GM18519 (cell line): ENCODE results near the gene GGA3.
"Not testable (repeated sequence)": the region's sequence is repeated elsewhere in the genome, so short reads cannot be mapped to it uniquely, and the experiment has no call there.

Experiments used
- ATAC-seq: cut with Tn5 transposase; IDR thresholded peaks from one replicate; pipeline ENCODE4 v1.9.1; 2021; ENCODE audit warnings: mild to moderate bottlenecking, moderate library complexity; ENCODE audit not compliant: unreplicated experiment, low FRiP score

GGA3 gene

DNA sequence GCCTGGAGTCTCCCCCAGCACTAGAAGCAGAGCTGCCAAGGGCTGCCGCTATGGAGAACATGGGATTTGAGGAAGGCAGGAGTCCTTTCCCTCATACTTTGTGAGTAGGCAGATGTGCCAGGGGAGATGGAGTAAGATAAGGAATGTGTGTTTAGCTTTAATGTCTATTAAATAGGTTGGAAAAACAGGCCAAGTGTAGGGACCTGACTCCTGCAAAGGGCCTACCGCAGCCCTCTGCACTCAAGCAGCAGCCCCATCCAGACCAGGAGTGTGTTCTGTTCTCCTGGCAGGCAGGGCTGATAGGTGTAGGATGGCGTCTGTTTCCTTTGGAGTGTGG, 11.4 kb upstream of the GGA3 start:
- ATAC-seq = no peak

DNA sequence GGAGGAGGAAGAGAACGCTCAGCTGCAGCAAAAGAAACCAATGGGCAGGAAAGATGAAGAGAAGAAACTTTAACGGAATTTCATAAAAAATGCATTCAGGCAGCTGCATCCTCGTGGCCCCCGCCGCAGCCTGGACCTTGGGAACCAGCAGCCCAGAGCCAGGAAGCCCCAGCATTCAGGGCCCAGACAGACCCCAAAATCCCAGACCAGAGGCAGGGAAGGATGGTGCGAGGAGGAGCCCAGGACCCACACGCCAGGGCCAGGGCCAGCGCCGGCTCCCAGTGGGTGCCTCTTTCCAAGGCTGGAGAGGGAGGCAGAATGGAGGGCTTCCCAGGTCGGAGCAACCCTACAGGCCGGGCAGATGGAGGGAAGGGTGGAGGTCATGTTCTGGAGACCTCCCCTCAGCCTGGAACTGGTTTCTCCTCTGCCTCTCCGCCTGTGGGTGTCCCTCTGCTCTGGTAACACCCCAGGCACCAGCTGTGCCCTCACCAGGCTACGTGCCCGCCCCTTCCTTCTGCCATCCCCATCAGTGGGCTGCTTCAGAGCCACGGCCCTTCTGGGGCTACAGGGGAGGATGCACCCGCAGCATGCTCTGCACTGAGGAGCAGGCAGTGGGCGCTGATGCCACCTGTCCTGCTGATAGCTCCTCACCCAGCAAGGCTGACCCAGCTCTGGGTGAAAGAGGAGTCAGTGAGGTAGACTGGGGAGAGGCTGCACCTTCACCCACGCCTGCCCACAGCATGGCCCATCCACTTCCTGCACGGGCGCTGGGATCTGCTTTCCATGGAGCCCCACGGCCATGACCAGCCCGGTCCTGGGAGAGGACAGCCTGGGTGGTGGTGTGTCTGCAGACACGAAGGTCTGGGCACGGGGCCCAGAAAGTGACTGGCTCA, 10.8 kb upstream of the GGA3 start:
- ATAC-seq = no peak

DNA sequence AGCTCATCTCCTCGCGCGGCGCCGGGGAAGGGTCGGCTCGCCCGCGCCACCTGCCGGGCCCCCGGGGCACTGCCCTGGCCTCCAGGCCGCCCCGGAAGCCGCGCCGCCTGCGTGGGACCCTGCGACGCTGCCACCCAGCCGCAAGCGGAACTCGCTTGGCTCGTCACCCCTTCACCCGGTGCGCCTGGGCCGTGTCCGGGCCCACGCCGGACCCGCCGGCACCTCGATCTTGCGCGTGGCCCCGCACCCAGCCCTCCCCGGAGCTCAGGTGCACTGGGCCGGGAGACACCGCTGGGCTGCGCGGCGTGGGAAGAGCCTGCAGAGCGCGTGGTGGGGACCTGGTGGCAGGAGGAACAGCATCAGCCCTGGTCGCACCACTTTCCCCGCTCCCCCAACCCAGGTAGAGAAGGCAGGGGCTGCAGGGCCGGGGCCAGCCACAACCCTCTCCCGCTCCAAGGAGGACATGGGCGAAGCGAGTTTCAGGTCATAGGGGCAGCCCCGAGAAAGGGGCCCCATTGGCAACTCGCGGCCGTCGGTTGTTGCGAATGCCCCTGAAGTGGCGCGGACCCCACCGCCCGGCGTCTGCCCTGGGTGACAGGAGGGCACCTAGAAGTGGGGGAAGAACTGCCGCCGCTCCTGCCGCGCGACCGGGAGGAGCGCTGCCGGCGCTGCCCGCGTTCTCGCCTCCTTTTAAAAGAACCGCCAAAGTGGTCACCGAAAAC, 10.0 kb upstream of the GGA3 start:
- ATAC-seq = peak; percentile 45

DNA sequence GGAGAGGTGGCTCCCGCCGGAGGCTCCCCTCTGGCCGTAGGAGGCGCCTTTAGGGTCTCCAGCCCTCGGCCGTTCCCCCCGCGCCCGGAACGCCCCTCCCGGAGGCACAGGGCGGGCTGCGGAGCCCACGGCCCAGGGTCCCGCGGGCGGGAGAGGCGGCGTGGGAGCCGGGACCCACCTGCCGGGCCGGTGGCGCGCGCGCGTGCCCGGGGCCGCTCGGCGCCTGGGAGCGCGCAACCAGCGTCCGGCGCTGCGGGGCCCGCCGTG, 9.5 kb upstream of the GGA3 start, which contains the start of gene MIF4GD:
Gene MIF4GD, minus strand, starts transcription at position 266 of the 267 bp plus-strand sequence. CDS start 1,036 bp downstream, outside the sequence.
- no peak for ATAC-seq

DNA sequence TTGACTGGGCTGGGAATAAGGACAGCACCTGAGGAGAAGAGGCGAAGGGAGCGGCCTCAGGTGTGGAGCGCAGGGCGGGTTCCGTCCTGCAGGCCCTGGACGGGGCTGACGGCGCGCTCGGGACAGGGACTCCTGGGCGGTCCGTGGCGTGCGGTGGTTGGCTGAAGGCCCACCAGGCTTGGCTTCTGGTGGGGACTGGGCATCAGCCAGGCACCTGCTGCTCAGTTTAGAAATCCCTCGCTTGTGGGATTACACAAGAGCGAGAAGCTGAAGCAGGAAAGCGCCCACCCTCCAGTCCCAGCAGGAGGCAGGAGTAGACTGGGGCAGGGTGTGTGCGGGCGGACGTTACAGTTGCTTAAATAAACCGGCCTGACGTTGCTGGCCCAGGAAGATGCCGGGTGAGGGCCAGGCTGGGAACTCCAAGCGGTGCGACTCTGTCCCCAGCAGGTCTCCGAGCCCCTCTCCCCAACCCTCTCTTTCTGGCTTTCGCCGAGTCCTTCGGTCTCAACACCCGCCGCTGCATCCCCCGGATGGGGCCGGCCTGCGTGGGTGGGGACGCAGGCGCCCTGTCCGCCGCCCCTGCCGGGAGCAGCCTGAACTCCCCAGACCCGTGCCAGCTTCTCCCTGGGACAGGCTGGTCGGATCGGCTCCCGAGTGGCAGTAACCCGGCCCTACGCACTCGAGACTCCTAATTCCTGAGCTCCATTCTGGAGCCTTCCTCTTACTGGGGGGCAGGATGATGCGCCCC, 9.0 kb upstream of the GGA3 start:
- no peak for ATAC-seq

DNA sequence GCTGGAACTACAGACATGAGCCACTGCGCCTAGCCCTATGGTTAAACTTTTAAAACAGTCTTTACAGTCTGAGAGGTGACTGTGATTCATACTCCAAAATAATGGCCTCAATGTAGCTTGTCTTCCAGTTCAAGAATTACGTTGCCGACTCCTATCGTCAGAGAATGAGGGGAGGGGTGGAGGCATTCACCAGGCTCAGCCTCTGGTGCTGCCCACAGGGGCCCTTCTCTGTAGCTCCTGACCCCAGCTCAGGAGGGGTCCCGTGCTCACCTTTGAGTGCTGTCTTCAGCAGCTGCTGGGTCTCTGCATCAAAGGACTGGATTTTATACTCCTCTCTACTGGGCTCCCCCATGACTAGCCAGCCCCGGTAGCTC, 8.4 kb upstream of the GGA3 start:
- no peak for ATAC-seq

DNA sequence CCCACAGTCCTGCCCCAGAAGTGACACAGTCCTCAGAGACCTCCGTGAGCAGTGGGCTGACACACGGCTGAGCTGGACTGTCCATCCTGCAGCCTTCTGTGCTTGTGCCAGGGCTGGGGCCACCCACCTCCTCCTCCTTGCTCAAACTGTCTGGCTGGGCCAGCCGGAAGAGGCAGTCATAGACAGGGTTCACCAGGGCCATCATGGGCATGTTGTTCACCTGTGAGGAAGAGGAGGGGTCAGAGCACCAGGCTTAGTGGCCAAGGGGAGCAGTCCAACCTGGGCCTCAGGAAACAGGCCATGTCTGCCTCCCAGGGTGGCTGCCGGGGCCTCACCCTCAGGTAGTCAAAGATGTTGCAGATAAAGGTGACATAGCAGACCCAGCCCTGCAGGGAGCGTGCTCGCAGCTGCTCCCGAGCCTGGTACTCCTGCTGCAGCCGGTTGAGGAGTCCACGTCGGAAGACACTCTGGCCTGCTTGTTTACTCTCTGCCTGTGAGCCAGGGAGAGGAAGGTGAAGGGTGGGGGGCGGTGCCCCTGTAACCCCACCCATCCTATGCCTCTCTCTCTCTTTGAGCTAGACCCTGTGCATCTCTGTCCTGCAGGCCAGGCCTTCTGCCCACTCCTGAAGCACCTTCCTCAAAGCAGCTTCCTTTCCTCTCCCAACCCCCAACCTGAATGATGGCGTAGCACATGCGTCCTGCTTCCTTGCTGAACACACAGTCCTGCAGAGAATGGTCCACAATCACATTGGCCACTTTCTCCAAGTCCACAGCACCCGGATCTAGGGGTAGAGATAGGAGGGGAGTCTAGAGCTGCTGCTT, 6.2 kb upstream of the GGA3 start:
- ATAC-seq = no peak

DNA sequence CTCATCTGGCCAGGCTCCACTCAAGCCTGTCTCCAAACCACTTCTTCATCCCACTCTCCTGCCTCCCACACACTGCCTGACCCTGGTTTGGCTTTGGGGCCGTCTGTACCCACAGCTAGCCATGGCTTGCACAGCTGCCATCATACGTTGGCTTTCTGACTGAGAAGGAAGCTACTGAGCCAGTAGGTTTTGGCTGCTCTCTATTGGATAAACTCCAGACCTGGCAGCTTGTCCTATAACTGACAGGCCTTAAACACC, 5.7 kb upstream of the GGA3 start:
- no peak for ATAC-seq

DNA sequence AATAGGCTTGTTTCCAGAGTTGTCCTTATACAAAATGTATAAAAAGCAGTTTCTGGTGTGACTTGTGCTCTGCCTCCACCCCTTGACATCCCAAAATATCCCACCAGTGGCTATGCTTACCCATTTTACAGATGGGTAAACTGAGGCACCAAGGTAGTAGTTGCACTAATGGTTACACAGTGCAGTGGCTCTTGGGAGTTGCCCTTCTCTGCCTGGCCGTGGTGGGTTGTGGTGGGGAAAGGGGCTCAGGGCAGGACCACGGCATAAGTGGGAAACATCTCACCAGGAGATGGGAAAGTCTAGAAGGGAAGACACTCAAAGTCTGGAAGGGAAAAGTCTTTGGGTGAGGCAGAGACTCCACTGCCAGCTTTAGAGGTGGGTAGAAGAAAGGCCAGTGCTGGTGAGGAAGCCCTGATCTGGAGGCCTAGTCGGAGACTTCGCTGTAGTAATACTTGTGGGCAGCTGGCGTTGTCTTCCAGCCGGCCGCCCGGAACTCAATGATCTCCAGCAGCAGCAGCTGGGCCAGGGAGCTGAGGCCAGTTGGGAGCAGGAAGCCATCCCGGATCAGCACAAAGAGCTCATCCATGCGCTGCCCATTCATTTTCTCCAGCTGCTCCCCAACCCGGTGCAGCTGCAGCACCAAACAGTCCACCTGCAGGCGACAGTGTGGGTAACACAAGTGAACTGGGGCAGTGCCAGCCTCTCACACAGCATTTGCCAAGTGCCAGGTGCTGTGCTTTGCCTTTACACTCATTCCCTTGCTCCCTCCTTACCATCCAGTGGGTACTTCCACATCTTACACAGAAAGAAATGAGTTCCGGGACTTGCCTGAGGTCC, 5.1 kb upstream of the GGA3 start:
- no peak for ATAC-seq

DNA sequence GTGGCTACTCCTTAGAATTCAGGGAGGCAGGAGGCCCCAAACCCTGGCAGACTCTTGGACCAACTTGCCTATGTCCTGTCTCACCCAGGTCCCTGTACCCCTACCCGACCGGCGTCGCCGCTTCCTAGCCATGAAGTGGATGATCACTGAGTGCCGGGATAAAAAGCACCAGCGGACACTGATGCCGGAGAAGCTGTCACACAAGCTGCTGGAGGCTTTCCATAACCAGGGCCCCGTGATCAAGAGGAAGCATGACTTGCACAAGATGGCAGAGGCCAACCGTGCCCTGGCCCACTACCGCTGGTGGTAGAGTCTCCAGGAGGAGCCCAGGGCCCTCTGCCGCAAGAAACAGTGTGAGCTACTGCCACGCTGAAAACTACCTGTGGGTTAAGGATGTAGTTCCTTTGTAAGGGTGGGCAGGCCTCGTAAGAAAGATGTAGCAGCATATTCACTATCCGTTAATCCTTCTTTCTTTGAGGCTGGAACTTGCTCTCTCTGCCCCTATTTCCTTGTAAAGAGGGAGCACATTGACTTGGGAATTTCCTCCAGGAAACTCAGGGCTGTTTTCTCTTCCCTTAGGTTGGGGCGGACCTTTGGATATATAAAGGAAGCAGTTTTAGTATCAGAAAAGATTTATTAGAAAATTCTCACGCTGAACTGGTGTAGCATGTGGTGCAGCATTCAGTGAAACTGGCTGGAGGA, 4.4 kb upstream of the GGA3 start:
- ATAC-seq = no peak

DNA sequence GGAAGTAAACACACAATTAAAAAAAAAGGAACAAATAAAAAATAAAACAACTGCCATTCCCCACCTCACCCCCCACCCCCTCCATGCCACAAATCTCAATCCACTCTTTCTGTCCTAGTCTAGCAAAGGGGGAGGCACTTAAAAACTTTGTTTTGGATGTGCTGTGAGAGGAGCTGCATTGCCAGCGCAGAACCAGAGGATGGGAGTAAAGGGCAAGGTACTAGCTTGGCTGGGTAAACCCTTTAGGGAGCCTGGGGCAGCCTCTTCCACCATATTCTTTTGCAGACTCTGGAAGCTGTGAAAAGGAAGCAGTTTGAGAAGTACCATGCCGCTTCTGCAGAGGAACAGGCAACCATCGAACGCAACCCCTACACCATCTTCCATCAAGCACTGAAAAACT, 1.6 kb upstream of the GGA3 start:
- ATAC-seq = no peak

DNA sequence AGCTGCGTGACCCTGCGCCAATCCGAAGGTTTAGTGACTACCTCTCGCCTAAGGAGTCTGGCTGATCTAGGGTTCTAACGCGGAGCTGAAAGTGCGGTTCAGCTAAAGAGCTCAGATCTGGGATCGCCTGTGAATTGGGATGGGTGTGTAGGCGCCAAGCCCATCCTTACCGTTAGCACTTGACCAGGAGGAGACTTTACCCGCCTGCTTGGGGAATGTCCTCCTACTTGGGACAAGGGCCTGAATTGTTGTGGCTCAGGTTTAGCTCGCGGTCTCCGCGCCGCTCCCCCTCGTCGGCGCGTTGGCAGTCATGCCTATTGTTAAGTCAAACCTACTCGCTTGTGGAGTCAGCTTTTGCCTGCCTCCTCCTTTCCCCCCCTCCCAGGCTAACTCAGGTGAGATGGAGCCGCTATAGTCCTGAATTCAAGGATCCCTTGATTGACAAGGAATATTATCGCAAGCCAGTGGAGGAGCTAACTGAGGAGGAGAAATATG, 753 bp upstream of the GGA3 start:
- ATAC-seq = no peak

DNA sequence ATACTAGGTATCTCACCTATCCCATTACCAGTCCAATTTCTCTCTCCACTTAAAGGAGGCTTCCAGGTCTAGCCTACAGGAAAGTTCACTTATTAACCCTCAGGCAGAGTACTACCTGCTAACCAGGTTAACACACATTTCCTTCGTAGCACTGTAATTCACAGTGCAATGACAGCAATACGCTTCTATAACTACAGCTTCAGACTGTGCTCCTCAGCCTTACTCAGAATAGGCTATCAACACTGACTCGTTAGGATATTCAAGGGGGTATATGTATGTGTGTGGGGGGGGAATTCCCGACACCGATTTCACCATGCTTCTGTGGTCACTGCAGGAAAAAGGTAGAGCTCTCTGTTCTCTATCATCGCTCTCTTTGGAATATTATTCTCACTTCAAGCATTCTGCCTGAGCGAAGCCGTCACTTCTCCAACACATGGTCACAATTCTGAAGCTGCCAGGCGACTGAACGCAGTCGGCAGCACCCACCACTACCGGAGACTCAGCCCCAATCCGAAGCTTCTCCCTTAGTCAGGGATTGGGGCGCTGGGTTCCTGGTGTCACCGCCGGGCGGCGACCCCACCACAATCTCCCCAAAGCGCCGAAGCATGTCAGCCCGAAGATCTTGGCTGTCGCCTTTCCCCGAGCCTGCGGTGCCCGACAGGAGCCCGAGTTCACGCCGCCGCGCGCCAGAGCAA, 618 bp downstream of the GGA3 start:
- peak; percentile 7 for ATAC-seq

DNA sequence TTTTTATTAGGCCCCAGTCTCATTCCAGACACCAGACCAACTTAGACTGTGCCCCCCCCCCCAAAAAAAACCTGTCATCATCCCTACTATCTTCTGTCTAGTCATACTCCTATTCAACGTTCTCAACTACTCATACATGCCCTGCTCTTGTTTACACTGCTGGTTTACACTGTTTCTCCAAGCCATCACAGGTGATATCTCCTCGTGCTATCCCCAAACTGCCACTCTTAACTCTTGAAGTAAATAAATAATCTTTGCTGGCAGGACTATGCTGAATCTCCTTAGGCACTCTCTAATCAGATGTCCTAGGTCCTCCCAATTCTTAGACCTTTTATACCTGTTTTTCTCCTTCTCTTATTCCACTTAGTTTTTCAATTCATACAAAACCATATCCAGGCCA, 4.2 kb downstream of the GGA3 start:
- ATAC-seq = not testable (repeated sequence)

DNA sequence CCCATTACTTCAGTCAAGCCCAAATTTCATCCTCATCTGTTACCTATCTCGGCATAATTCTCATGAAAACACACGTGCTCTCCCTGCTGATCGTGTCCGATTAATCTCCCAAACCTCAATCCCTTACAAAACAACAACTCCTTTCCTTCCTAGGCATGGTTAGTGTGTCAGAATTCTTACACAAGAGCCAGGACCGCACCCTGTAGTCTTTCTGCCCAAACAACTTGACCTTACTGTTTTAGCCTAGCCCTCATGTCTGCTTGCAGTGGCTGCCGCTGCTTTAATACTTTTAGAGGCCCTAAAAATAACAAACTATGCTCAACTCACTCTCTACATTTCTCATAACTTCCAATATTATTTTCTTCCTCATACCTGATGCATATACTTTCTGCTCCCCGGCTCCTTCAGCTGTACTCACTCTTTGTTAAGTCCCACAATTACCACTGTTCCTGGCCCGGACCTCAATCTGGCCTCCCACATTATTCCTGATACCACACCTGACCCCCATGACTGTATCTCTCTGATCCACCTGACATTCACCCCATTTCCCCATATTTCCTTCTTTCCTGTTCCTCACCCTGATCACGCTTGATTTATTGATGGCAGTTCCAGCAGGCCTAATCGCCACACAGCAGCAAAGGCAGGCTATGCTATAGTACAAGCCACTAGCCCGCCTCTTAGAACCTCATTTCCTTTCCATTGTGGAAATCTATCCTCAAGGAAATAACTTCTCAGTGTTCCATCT, 5.3 kb downstream of the GGA3 start:
- not testable (repeated sequence) for ATAC-seq

DNA sequence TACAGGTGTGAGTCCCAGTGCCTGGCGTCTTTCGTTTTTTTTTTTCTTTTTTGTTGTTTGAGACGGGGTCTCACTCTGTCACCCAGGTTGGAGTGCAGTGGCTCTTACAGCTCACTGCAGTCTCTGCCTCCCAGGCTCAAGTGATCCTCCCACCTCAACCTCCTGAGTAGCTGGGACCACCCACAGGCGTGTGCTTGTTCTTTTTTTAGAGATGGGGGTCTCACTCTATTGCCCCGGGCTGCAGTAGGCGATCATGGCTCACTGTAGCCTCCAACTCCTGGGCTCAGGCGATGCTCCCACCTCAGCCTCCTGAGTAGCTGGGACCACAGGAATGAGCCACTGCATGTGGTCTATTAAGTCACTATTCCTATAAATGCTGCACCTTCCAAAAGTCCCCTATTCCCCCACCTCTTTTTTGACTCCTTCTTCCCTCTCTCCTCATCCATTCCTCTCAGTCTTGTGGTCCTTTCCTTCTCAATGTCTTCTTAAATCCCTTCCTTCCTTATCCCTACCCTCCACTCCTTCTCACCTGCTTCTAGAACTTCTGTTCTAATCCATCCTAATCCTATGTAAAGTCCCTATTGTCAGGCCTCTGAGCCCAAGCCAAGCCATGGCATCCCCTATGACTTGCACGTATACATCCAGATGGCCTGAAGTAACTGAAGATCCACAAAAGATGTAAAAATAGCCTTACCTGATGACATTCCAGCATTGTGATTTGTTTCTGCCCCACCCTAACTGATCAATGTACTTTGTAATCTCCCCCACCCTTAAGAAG, 9.2 kb downstream of the GGA3 start:
- no peak for ATAC-seq

DNA sequence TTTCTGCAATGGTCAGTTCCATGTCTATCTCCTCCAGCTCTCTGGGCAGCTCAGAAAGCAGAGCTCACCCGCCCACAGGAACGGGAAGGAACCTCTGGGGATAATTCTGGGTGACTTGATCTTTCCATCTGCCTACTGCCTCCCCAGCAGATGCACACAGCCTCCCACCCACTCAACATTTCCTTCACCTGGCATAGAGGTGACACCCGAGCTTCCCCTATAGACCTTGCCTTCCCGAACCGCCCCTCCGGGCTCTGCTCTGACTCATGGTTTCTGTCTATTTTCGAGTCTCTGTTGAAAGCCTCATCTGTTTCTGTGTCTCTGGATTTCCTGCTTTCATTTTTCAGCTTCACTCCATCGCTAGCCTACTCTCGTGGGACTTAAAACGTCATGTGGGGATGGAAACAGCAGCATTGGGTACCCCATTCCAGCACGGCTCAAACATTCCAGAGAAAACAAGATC, 11.4 kb downstream of the GGA3 start:
- ATAC-seq = peak; percentile 67
